ENCODE results near the gene MAP3K1.
A peak's percentile ranks its signal among the peaks of the same experiment; 100 is the strongest.

MAP3K1 gene

DNA sequence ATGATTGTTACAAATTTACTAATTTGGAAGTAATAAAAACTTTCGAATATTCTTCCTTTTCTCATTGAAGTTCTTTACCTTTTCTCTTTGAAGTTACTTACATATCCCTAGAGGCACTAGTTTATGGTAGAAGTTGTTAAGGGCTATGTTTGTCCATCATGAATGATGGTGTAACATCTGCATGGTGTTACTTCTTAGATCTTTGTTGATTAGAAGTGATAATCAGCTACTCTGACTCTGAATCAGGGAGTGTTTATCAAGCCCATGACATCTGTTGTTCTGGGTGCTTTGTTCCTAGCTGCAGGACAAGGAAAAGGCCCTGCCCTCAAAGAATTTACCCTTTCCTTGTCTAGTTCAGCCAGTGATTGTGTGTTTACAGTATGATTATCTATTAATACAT is 32.9 kb downstream of the MAP3K1 start:
- H3K27me3 ChIP-seq (ENCODE audit: insufficient read depth, low read depth), result no peaks in the 10 kb centered on the region
- peaks cover 4% of the 10 kb centered on the region; the same call in 1 of the 2 replicates for H4K20me1 ChIP-seq (ENCODE audit: insufficient read depth)
- H3K27ac ChIP-seq, result no peak overlapping the region
- TF ChIP-seq, protein P1, sequence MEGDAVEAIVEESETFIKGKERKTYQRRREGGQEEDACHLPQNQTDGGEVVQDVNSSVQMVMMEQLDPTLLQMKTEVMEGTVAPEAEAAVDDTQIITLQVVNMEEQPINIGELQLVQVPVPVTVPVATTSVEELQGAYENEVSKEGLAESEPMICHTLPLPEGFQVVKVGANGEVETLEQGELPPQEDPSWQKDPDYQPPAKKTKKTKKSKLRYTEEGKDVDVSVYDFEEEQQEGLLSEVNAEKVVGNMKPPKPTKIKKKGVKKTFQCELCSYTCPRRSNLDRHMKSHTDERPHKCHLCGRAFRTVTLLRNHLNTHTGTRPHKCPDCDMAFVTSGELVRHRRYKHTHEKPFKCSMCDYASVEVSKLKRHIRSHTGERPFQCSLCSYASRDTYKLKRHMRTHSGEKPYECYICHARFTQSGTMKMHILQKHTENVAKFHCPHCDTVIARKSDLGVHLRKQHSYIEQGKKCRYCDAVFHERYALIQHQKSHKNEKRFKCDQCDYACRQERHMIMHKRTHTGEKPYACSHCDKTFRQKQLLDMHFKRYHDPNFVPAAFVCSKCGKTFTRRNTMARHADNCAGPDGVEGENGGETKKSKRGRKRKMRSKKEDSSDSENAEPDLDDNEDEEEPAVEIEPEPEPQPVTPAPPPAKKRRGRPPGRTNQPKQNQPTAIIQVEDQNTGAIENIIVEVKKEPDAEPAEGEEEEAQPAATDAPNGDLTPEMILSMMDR (conservative IDR thresholded peaks at IDR 0.05; ENCODE audit: low read depth, low read length), result no peak
- H2AFZ ChIP-seq (ENCODE audit: low read depth), result no peak overlapping the region
- H3K36me3 ChIP-seq (ENCODE audit: insufficient read depth), result no peaks in the 10 kb centered on the region
- no peak overlapping the region for H3K9ac ChIP-seq
- H3K4me1 ChIP-seq (ENCODE audit: low read depth, poor library complexity, severe bottlenecking), result peaks cover 58% of the 10 kb centered on the region
- H3K4me3 ChIP-seq (IDR thresholded peaks at IDR 0.05; ENCODE audit: insufficient read depth, low read depth, low read length), result no peak overlapping the region
- H3K79me2 ChIP-seq (ENCODE audit: insufficient read depth, low read depth), result peaks cover 94% of the 10 kb centered on the region
- H3K4me2 ChIP-seq, result no peak overlapping the region

DNA sequence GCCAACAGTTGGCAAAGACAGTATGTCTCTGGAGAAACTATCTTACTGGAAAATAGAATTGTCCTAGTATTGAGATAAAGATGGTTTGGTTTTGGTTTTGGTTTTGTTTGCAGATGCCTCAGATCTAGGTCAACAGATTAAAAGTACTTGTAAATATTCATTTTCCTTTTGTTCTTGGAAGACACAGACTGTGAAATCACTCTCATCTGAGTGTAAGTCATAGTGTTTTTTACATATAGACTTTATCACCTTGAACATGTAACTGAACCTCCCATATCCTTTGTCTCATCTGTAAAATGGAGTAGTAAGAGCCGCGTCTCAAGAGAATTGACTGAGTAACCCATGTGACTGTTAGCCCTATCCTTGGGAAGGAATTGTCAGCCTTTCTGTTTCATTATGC is 34.3 kb downstream of the MAP3K1 start:
- Histone ChIP-seq H2AFZ (ENCODE audit: low read depth) (no peak overlapping the region), H3K4me3 (IDR thresholded peaks at IDR 0.05; ENCODE audit: insufficient read depth, low read depth, low read length) (no peak overlapping the region), H4K20me1 (ENCODE audit: insufficient read depth) (peaks cover 4% of the 10 kb centered on the region; the same call in 1 of the 2 replicates), H3K27me3 (ENCODE audit: insufficient read depth, low read depth) (no peaks in the 10 kb centered on the region), H3K4me1 (ENCODE audit: low read depth, poor library complexity, severe bottlenecking) (peaks cover 72% of the 10 kb centered on the region), H3K36me3 (ENCODE audit: insufficient read depth) (no peaks in the 10 kb centered on the region), H3K27ac (no peak overlapping the region), H3K4me2 (peak overlapping the region; percentile 37), H3K79me2 (ENCODE audit: insufficient read depth, low read depth) (peaks cover 94% of the 10 kb centered on the region), H3K9ac (no peak overlapping the region)
- TF ChIP-seq, protein P1 (conservative IDR thresholded peaks at IDR 0.05; ENCODE audit: low read depth, low read length), result no peak

DNA sequence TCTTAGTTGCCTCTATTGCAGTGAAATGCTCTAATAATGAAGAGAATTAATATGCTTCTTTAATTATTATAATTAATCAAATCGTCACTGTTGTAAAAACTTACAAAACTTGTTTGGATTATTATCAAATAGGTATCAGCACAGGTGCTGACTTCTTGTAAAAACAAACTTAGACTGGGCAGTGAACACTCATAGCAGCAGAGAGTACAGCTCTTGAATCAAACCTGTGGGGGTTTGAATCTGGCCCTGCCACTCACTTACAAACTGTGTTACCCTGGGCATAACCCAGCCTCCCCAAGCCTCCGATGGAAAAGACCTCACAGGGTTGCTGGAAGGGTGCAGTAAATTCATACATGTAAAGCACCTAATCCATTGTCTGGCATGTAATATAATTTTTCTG is 35.1 kb downstream of the MAP3K1 start:
- peaks cover 92% of the 10 kb centered on the region for H3K79me2 ChIP-seq (ENCODE audit: insufficient read depth, low read depth)

DNA sequence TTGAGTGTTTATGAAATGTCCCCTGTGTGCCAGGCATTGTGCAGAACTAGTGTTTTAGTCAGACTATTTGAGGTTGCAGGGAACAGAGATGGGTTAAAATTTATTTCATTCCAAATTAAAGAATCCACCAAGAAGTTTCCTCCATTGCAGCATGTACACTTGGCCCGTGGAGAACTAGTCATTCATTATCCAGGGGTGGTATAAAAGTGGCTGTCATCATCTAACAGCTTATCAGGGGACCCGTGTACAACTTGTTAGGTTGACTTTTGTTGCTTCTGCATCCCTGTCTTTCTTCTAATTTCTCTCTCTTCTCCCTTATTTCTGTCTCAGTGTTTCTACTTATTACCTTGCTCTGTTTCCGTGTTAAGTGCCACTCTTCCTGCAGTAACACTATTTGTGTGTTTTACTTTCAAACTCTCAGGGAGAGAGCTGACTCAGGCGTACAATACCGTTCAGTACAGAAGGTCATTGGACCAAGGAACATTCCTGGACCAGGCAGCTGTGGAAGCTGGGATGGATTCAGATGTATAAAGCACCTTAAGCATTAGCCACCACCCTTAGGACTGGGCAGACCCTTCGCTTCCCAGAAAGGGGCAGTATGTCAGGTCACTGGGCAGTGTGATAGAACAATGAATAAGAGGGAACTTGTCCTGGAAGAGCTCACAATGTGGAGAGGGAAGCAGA is 36.1 kb downstream of the MAP3K1 start:
- Histone ChIP-seq H3K4me2 (peak overlapping the region; percentile 37), H3K4me1 (ENCODE audit: low read depth, poor library complexity, severe bottlenecking) (peaks cover 79% of the 10 kb centered on the region), H4K20me1 (ENCODE audit: insufficient read depth) (peaks cover 4% of the 10 kb centered on the region; the same call in 1 of the 2 replicates), H3K4me3 (IDR thresholded peaks at IDR 0.05; ENCODE audit: insufficient read depth, low read depth, low read length) (no peak overlapping the region), H3K27ac (no peak overlapping the region), H3K36me3 (ENCODE audit: insufficient read depth) (no peaks in the 10 kb centered on the region), H3K9ac (no peak overlapping the region), H3K27me3 (ENCODE audit: insufficient read depth, low read depth) (no peaks in the 10 kb centered on the region), H3K79me2 (ENCODE audit: insufficient read depth, low read depth) (peaks cover 92% of the 10 kb centered on the region), H2AFZ (ENCODE audit: low read depth) (no peak overlapping the region)
- TF ChIP-seq, protein P1 (conservative IDR thresholded peaks at IDR 0.05; ENCODE audit: low read depth, low read length), result no peak

More for the DNA sequence above, 35.1 kb downstream of the MAP3K1 start:
- no peak overlapping the region for H3K27ac ChIP-seq
- no peak overlapping the region for H3K9ac ChIP-seq
- H3K4me3 ChIP-seq (IDR thresholded peaks at IDR 0.05; ENCODE audit: insufficient read depth, low read depth, low read length), result no peak overlapping the region
- no peak overlapping the region for H3K4me2 ChIP-seq
- H2AFZ ChIP-seq (ENCODE audit: low read depth), result no peak overlapping the region
- no peaks in the 10 kb centered on the region for H3K36me3 ChIP-seq (ENCODE audit: insufficient read depth)
- no peaks in the 10 kb centered on the region for H3K27me3 ChIP-seq (ENCODE audit: insufficient read depth, low read depth)
- peaks cover 78% of the 10 kb centered on the region for H3K4me1 ChIP-seq (ENCODE audit: low read depth, poor library complexity, severe bottlenecking)
- peaks cover 4% of the 10 kb centered on the region; the same call in 1 of the 2 replicates for H4K20me1 ChIP-seq (ENCODE audit: insufficient read depth)
- TF ChIP-seq, protein P1 (conservative IDR thresholded peaks at IDR 0.05; ENCODE audit: low read depth, low read length), result no peak
